Stimulated activated CD8-positive, alpha-beta memory T cell treated with anti-CD3 and anti-CD28 coated beads, Interleukin-15, amount 100 ng/mL, for 1 hour (primary cell): ENCODE data around the gene LGALS4.
"Not testable (repeated sequence)": the region's sequence is repeated elsewhere in the genome, so short reads cannot be mapped to it uniquely, and the experiment has no call there.

Experiments
- DNase-seq: peaks from one replicate; pipeline ENCODE4 v3.0.0-alpha.2; 2020; ENCODE audit warnings: low read depth

Gene LGALS4

GRCh38 chr19:38795549-38795948 lies 17.2 kb downstream of the LGALS4 start:
- DNase-seq = no peak

DNA sequence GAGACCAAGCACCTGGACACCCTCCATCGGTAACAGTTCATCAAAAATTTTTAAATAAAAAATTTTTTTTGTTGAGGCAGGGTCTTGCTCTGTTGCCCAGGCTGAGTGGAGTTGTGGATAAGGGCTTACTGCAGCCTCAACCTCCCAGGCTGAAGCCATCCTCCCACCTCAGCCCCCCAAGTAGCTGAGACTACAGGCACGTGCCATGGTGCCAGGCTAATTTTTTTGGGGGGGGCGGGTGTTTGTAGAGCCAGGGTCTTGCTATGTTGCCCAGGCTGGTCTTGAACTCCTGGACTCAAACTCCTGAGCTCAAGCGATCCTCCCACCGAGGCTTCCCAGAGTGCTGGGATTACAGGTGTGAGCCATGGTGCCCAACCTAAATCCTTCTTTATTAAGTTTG lies 19.1 kb downstream of the LGALS4 start:
- no peak for DNase-seq

DNA sequence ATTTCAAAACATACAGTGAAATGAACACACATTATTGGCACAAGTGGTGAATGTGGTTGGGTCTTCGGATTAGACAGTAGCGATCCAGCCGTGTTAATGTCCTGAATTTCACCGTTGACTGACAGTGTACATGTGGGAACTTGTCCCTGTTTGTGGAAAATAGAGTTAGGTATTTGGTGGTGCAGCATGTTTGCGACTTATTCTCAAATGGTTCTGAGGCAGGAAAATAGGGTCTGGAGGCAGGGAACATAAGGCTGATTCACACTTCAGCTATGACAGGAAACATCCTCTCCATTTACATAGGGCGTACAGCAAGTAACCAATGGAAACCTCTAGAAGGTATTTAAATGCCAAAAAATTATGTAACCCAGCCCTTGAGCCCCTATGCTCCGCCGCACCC lies 19.6 kb downstream of the LGALS4 start:
- no peak for DNase-seq

DNA sequence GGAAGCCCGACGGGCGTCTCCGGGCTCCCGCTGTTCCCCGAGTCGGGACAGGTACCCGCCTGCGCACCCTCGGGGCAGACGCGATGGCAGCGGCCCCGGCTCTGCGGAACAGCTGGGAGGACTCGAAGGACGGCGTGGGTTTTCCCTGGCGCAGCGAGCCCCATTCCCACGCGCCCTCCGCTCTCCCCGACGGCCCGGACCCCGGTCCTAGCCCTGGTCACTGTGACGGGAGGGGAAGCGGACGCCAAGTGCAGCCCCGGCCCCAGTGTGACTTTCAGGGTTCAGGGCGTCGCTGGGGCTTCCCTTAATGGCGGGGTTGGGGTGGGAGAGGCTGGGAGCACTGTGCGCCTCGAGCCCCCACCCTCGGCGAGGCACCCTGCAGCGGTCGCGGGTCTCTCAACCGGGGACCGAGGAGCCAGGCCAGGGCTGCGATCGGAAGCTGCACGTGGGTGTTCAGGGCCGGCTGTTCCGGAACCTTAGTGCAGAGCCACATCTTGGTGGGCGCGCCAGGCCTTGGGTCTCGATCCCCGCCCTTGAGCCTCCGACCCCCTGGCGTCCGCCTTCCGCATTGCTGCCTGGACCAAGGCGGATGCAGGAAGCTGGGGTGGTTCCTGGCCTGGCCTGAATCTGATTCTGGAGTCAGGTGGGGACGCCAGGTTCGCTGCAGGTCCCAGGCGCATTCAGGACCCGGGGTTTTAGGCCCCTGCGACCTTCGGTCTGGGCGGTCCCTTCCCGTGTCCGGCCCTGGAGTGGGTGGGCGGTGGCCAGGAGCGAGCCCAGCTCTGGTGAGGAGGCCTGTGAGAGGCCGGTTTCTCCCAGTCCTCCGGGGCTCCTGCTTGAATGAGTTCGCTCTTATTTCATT lies 20.3 kb downstream of the LGALS4 start:
- DNase-seq = no peak

- DNase-seq = not testable (repeated sequence)
Measured at GRCh38 chr19:38791451-38792064, 21.2 kb downstream of the LGALS4 start.

GRCh38 chr19:38790507-38791403 lies 22.0 kb downstream of the LGALS4 start:
- DNase-seq = not testable (repeated sequence)

GRCh38 chr19:38788478-38789243 lies 24.1 kb downstream of the LGALS4 start, which contains the start of gene LGALS7B:
Gene LGALS7B, plus strand, starts transcription at chr19:38789200. Its CDS starts 27 bp downstream, at chr19:38789227.
- DNase-seq = no peak

GRCh38 chr19:38786572-38787265 lies 26.0 kb downstream of the LGALS4 start:
- no peak for DNase-seq

- not testable (repeated sequence) for DNase-seq
Measured at GRCh38 chr19:38786061-38786460, 26.7 kb downstream of the LGALS4 start.

DNA sequence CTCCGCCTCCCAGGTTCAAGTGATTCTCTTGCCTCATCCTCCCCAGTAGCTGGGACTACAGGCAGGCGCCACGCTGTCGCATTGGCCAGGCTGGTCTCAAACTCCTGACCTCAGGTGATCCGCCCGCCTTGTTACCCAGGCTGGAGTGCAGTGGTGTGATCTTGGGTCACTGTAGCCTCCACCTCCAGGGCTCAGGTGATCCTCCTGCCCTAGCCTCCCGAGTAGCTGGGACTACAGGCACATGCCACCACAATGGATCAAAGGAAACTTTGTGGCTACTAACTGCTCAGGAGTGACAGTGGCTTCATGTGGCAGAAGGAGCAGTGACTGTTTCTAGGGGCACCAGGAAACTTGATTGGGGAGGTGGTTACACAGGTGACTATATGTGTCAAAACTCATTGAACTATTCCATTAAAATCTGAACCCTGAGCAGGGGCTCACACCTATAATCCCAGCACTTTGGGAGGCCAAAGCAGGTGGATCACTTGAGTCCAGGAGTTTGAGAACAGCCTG lies 27.5 kb downstream of the LGALS4 start:
- DNase-seq = no peak

GRCh38 chr19:38784224-38784623 lies 28.5 kb downstream of the LGALS4 start:
- DNase-seq = no peak

- DNase-seq = not testable (repeated sequence)
Measured at GRCh38 chr19:38782212-38782611, 30.5 kb downstream of the LGALS4 start.

DNA sequence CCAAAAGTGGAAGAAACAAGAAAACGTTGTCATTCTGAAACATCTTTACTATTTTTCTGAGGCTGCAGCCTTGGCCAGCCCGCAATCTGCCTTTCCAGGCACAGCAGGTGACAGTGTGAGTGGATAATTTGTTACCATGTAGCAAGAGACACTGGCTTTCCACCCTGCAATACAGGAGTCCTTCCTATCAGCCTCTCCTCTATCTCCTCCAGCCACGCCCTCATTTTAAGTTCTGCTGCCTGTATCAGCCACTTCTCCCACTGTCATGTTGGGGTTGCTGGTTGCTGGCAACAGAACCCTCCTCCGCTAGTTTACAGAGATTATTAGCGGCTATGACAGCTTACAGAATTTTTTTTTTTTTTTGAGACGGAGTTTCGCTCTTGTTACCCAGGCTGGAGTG lies 31.7 kb downstream of the LGALS4 start:
- DNase-seq = no peak

DNA sequence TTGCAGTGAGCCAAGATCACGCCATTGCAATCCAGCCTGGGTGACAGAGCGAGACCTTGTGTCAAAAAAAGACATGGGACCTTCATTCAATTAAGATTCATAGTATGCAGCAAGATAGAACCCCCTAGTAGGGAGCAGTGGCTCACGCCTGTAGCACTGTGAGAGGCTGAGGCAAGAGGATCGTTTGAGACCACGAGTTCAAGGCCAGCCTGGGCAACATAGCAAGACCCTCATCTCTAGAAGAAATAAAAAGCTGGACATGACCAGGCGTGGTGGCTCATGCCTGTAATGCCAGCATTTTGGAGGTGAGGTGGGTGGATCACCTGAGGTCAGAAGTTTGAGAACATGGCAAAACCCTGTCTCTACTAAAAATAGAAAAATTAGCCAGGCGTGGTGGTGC lies 32.3 kb downstream of the LGALS4 start:
- DNase-seq = no peak

- DNase-seq = no peak
Measured at GRCh38 chr19:38778733-38779132, 34.0 kb downstream of the LGALS4 start.

DNA sequence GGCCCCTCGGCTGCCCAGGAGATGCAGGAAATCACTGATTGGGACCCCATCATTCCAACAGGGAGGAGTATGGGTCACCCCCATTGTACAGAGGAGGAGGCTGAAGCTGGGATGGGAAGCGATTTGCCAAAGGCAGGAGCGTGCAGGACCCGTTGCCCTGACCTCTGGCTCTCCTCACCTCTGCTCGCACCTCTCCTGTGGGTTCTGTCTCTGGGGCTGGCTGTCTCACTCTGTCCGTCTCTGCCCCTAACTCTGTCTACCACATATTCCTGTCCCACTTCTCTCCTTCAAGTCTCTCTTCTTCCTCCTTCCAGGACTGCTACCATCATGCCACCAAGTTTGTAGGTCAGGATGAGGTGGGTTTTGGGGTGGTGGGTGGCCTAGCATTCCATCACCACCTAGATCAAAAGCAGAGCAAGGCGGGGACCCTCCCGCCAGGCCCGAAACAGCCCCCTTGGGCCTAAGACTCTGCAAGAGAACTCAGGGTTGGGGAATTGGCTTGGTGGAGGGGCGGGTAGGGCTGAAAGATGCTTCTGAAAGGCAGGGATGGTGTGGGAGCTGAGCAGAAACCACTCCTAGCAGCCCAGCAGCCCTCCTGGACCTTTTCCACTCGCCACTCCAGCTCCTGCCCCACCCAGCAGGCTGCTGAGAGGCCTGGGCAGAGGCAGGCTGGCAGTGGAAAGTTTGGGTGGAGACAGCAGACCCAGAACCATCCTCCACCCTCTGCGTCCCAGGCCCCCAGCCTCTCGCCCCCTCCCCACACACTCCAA lies 38.4 kb downstream of the LGALS4 start:
- DNase-seq = no peak

DNA sequence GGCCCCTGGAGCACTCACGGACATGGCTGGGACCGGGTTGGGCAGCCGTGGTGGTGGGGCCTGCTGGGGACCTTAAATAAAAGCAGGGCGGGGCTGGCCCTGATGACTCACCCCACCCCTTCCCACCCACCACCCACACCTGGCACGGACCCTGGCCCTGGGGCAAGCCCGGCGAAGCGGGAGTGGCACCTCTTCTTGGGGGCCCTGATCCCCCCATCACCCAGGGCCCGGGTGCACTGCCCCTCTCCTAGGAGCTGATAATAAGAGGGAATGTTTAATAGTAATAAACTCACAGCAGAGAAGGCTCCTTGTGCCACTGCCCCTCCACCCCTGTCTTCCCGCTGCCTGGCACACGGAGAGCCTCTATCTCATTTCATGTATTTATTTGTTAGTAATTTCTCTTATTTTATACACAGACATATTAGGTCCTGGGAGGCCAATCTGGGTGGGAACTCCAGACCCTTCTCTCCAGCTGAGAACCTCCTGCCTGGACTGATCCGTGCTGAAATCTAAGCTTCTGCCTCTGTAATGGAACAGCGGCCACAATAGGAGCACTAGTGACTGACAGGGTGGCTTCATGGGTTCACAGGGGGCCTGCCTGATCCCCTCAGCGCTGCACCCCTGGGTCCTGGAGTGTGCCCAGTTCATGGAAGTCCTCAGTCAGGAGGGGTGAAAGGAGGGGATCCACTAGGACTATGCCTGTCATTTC lies 39.1 kb downstream of the LGALS4 start, which contains the start of gene LGALS7:
Gene LGALS7, minus strand, starts transcription at position 49 of the 709 bp plus-strand sequence. Its CDS starts 25 bp downstream, at position 24.
- DNase-seq = no peak

- not testable (repeated sequence) for DNase-seq
Measured at GRCh38 chr19:38771569-38771968, 41.2 kb downstream of the LGALS4 start.

DNA sequence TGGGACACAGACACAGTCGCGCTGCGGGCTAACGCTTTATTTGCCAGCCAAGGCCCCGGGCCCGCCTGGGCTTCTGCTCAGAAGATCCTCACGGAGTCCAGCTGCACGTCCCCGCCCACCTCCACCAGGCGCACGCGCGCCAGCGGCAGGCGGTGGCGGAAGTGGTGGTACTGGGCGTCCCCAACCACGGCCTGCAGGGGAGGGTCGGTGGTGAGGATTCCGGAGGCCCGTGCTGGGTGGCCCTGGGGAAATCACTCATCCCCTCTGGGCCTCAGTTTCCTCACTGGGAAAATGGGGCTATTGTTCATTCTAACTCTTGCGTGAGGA lies 41.8 kb downstream of the LGALS4 start:
- not testable (repeated sequence) for DNase-seq
